Ecto neural progenitor cell (in vitro differentiated cells): Measurements from ENCODE around the gene CLCNKB.
A peak's percentile ranks its signal among the peaks of the same experiment; 100 is the strongest.
"Not testable (repeated sequence)": the region's sequence is repeated elsewhere in the genome, so short reads cannot be mapped to it uniquely, and the experiment has no call there.

Experiments used
- DNase-seq: peaks from one replicate; pipeline ENCODE4 v3.0.0-alpha.2; 2018; ENCODE audit warnings: low spot score

CLCNKB gene

DNA sequence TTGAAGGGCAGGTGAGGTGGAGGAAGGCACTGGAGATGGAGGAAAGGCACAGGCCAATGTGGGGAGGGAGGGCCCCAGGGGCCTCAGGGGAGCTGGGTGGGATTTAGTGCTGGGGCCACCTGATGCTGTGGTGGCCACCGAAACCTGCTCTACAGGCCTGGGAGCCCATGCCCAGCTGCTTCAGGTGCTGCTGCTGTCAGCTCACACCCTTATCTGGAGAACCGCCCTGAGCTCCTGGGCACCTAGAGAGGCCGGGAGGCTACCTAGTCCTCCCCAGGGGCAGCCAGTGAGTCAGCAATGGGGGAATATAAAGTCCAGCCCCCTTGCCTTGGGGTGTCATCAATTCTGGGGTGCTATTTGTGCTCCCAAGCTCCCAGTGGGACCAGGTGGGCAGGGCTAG lies 17.7 kb downstream of the CLCNKB start:
- DNase-seq, result no peak

GRCh38 chr1:16061989-16062686 lies 18.6 kb downstream of the CLCNKB start:
- not testable (repeated sequence) for DNase-seq

GRCh38 chr1:16062687-16063075 lies 19.1 kb downstream of the CLCNKB start:
- DNase-seq, result not testable (repeated sequence)

- no peak for DNase-seq
Measured at GRCh38 chr1:16063226-16063829, 19.7 kb downstream of the CLCNKB start.

DNA sequence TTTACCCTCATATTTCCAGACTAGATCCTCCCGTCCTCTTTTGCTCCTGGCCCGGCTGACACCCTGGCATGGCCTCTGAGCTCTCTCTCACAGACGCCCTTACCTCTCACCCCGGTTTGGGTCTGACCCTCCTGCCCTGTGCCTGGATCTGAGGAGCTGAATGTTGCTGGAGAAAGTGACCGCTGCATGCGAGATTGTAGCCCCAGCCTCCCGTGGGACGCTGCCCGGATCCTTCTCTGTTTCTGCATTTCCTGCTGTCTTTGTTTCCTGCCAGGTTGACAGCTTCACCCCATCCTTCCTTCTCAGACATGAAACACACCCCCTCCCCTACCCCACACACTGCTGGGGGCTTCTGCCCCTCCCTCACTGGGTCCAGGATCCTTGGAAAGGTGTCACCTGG lies 20.3 kb downstream of the CLCNKB start:
- no peak for DNase-seq

- DNase-seq, result no peak
Measured at GRCh38 chr1:16064536-16065268, 21.1 kb downstream of the CLCNKB start.

DNA sequence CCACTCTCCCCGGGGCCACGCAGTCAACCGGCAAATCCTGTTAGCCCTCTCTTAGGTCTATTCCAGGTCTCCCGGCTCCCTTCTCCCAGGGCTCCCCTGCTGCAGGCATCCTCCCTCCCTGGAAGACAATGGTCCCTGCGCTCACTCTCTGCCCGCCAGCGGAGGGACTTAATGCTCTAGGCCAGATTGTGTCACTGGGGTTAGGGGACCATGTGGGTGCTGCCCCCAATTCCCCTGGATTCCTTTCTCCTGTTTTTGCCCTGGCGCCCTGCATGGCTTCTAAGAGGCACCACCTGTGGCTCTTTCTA lies 21.6 kb downstream of the CLCNKB start:
- no peak for DNase-seq

DNA sequence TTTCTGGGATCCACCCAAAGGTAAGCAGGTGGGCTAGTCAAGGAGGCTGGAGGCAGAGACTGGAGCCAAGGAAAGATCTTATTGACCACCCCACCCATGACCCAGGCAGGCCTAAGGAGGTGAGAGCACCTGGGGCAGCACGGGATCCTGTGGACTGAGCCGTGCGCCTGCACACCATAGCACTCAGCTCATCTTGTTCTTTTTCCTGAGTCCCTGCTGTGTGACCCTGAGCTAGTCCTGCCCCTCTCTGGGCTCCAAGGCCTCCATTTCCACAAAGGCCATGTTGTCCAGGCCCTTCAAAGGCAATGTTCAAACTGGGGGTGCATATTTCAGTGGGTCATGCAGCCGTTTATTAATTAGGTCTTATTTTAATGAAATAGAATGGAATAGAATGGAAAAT lies 22.7 kb downstream of the CLCNKB start:
- DNase-seq, result no peak

GRCh38 chr1:16067127-16067768 lies 23.7 kb downstream of the CLCNKB start:
- DNase-seq, result no peak

DNA sequence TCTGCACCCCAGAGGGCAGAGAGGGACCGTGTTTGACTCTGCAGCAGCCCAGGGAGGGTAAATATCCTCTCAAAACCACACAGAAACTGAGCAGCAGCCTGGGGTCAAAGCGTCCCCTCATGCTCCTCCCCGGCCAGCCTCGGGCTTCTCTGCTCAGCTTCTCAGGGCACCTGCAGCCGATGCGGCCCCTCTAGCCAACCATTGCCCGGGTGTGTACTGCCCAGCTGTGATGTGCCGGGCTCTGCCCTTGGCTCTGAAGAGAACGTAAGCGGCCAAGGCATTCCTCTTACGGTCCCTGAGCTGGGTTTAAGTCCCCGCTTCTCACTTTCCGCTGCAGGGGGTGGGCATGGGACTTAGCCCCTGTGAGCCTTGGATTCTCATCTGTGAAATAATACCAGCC lies 24.4 kb downstream of the CLCNKB start:
- DNase-seq, result no peak

DNA sequence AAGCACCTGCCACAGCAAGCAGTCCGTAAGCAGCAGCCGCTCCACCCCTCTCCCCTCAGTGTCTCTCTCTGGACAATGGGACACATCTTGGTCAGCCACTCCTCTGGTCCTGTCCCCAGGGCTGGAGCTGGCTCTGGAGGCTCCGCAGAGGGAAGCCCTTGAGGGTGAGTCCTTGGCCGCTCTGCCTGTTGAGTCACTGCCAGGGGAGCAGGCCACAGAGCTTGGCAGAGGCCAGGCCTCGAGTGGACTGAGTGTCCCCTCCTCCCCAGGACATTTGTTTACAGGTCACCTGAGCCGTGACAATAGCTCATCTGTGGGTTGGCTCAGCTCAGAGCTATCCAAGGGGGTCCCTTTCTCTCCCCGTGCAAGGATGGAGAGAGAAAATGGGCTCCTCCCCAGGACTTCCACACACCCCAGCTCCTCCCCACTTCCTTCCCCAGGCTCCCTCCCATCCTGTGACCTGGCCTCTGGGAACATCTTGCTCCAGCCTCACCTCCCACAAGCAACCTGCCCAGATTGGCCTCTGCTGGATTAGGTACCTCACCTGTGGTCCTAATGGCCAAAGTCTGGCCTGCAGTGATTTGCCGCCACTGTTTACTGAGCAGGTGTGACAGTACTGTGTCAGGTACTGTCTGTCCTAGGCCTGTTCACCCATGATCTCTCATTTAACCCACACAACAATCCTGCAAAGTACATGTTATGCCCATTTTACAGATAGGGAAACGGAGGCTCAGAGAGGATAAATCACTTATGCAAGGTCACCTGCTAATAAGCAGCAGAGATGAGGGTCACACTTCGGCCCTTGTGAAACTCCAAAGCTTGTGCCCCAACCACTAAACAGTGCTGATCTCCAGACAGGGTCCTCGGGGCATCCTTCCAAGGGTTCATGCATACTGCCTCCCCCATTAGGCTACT lies 25.0 kb downstream of the CLCNKB start:
- DNase-seq, result no peak

- DNase-seq, result no peak
Measured at GRCh38 chr1:16070640-16071355, 27.2 kb downstream of the CLCNKB start.

DNA sequence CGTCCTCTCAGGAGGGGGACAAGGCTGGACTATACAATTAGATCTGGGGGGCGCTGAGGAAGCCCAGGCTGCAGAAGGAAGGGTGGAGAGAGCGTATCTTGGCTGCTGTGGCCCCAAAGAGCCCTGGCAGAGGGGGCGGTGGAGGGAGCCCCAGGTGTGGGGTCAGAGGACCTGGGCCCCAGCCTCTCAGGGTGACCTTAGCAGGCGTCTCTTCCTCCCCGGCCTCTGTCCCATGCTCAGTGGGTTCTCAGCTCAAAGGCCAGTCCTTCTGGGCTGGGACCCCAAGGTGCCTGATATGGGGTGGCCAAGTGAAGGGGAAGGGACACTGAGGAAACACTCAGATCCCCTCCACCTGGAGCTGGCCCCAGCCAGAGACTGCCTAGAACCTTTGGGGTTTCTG lies 28.0 kb downstream of the CLCNKB start:
- DNase-seq, result no peak

DNA sequence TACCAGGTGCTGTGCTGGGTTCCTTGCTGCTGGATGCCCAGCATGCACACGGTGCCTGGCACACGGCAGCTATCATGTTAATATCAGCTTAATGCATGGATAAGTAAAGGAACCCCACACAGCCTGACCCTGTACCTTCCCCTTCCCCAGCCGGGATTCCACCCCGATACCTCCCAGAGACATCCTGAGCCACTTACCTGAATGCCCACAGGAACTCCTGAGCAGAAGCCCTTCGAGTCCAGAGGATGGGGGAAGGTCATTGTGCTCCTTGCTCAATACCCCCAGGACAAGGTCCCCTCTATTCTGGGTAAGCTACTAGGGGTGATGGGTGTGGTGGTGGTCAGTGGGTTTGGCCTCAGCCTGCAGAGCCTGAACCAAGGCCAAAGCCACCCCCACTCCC lies 28.5 kb downstream of the CLCNKB start:
- no peak for DNase-seq

DNA sequence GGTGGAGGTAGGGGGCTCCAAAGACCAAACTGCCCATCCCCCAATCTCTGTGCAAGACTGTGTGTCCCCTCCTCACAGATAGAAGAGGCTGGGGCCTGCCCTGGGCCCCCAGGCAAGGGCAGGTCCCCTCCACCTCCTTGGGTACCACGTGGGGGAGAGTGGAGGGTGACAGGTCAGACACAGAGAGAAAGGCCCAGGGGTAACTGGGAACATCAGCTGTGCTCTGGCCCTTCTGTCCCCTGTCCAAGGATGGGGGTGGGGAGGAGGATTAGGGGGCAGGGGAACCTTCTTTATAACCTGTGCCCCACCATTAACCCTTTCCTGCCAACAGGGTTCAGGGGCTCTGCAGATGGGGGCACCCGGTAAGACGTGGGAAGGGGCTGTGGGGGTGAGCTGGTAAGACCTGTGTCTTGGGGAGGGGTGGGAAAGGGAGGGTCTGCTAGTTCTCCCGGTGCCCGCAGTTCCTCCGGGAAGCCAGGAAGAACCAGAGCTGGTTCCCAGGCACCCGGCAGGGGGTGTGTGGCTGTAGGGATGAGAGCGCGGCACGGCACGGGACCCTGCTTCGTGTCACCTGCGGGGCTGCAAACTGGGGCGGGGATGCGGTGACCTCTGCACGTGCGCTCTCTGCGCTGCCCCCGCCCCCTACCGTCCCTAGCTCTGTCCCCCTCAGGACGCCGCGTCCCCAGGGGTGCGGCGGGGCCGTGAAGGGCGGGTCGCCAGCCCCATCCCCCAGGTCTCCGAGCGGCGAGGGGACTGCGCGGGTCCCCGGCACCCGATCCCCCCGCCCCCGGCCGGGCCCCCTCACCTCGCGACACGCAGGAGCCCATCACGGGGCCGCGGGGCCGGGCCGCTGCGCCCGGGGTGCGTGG lies 29.3 kb downstream of the CLCNKB start:
- peak; percentile 64 for DNase-seq

GRCh38 chr1:16073490-16074119 lies 30.0 kb downstream of the CLCNKB start, which contains the start of gene FAM131C:
TSS of gene FAM131C (minus strand) at chr1:16073651. CDS start at chr1:16073442, 209 bp downstream.
- peak; percentile 68 for DNase-seq

DNA sequence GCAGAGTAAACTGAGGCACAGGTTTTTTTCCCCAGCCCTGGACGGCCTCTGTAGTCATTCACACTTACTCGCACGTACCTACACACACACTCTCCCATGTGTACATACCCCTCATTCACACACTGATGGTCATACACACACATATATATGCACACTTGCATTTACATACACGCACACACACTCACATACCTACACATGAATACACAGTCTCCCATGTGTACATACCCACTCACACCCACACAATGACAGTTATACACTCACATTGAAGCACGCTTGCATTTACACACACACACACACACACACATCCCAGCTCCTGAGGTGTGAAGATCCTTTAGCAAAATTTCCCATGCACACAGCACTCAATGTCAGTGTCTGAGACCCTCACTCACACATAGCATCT lies 30.6 kb downstream of the CLCNKB start:
- DNase-seq, result no peak

- no peak for DNase-seq
Measured at GRCh38 chr1:16075337-16076030, 31.9 kb downstream of the CLCNKB start.
